ENCODE measurements around the gene PPP1CA. TPM values are rescaled to one million over a fixed set of nuclear protein-coding genes. Genes with fewer than 3 reads are reported as not detected.

PPP1CA gene
- total RNA-seq, 1 donor from 2014 or later: 159 TPM

- no peak for TF ChIP-seq EZH2 (IDR thresholded peaks at IDR 0.05; ENCODE audit: insufficient read depth, low read length)
- TF ChIP-seq CTCF (IDR thresholded peaks at IDR 0.05; ENCODE audit: insufficient read depth, low read depth, low read length): no peak
- Mint-ChIP-seq H3K4me3 (ENCODE audit: unreplicated experiment) (no peak overlapping the region), H3K4me1 (ENCODE audit: low read depth, unreplicated experiment) (no peaks in the 10 kb centered on the region), H3K9me3 (ENCODE audit: unreplicated experiment) (no peaks in the 10 kb centered on the region), H3K27ac (ENCODE audit: unreplicated experiment) (peak overlapping the region; percentile 55), H3K27me3 (ENCODE audit: low read depth, unreplicated experiment) (peaks cover 18% of the 10 kb centered on the region), H3K36me3 (ENCODE audit: low read depth, unreplicated experiment) (peaks cover 3% of the 10 kb centered on the region)
- Histone ChIP-seq H3K9ac (ENCODE audit: low read length) (no peak overlapping the region), H3K27ac (ENCODE audit: low read depth, low read length) (no peak overlapping the region), H3K9me3 (ENCODE audit: insufficient read depth, low read depth, low read length) (no peaks in the 10 kb centered on the region), H3K4me3 (ENCODE audit: insufficient read depth, low read depth, low read length) (no peak overlapping the region), H3K4me2 (ENCODE audit: low read length) (no peak overlapping the region), H3K36me3 (ENCODE audit: insufficient read depth, low read length) (no peaks in the 10 kb centered on the region), H2AFZ (ENCODE audit: low read depth, low read length) (no peak overlapping the region), H4K20me1 (ENCODE audit: insufficient read depth, low read length) (no peaks in the 10 kb centered on the region), H3K27me3 (ENCODE audit: insufficient read depth, low read length) (peaks cover 19% of the 10 kb centered on the region), H3K79me2 (ENCODE audit: insufficient read depth, low read length) (no peaks in the 10 kb centered on the region), H3K4me1 (ENCODE audit: insufficient read depth, low read length) (peaks cover 2% of the 10 kb centered on the region)
- DNase-seq (ENCODE audit: low read depth) (no peak), FAIRE-seq (no peak)
Observed at GRCh38 chr11:67406969-67407687, 5.5 kb upstream of the PPP1CA start.

- TF ChIP-seq CTCF (IDR thresholded peaks at IDR 0.05; ENCODE audit: insufficient read depth, low read depth, low read length) (no peak), EZH2 (IDR thresholded peaks at IDR 0.05; ENCODE audit: insufficient read depth, low read length) (no peak)
- peaks cover 18% of the 10 kb centered on the region for H3K27me3 Mint-ChIP-seq (ENCODE audit: low read depth, unreplicated experiment)
- no peaks in the 10 kb centered on the region for H3K36me3 ChIP-seq (ENCODE audit: insufficient read depth, low read length)
- no peak overlapping the region for H2AFZ ChIP-seq (ENCODE audit: low read depth, low read length)
- no peak overlapping the region for H3K27ac ChIP-seq (ENCODE audit: low read depth, low read length)
- peaks cover 4% of the 10 kb centered on the region for H3K4me1 ChIP-seq (ENCODE audit: insufficient read depth, low read length)
- no peak for DNase-seq (ENCODE audit: low read depth)
- H3K4me3 Mint-ChIP-seq (ENCODE audit: unreplicated experiment): no peak overlapping the region
- H3K27ac Mint-ChIP-seq (ENCODE audit: unreplicated experiment): no peak overlapping the region
- no peaks in the 10 kb centered on the region for H4K20me1 ChIP-seq (ENCODE audit: insufficient read depth, low read length)
- H3K9ac ChIP-seq (ENCODE audit: low read length): no peak overlapping the region
- H3K36me3 Mint-ChIP-seq (ENCODE audit: low read depth, unreplicated experiment): peaks cover 3% of the 10 kb centered on the region
- no peaks in the 10 kb centered on the region for H3K9me3 Mint-ChIP-seq (ENCODE audit: unreplicated experiment)
- no peaks in the 10 kb centered on the region for H3K79me2 ChIP-seq (ENCODE audit: insufficient read depth, low read length)
- peaks cover 13% of the 10 kb centered on the region for H3K27me3 ChIP-seq (ENCODE audit: insufficient read depth, low read length)
- no peak overlapping the region for H3K4me3 ChIP-seq (ENCODE audit: insufficient read depth, low read depth, low read length)
- no peaks in the 10 kb centered on the region for H3K9me3 ChIP-seq (ENCODE audit: insufficient read depth, low read depth, low read length)
- no peak overlapping the region for H3K4me2 ChIP-seq (ENCODE audit: low read length)
- no peak for FAIRE-seq
- H3K4me1 Mint-ChIP-seq (ENCODE audit: low read depth, unreplicated experiment): no peaks in the 10 kb centered on the region
Observed at GRCh38 chr11:67406420-67406968, 4.8 kb upstream of the PPP1CA start.
